ENCODE measurements around the gene ABHD6. TPM values are rescaled to one million over a fixed set of nuclear protein-coding genes. Genes with fewer than 3 reads are reported as not detected.

Gene ABHD6
- total RNA-seq, 1 experiment from 2014 or later = 2.2 TPM

GRCh38 chr3:58190291-58190690 lies 47.3 kb upstream of the ABHD6 start:
- H2AFZ ChIP-seq (ENCODE audit: low read length) = no peak overlapping the region
- H3K27me3 Mint-ChIP-seq (ENCODE audit: low read depth) = no peaks in the 10 kb centered on the region
- H4K91ac ChIP-seq (ENCODE audit: insufficient read length, low read depth, low read length) = no peak overlapping the region
- peaks cover 10 to 11% of the 10 kb centered on the region in 2 experiments for H3K4me1 Mint-ChIP-seq
- no peak overlapping the region for H4K8ac ChIP-seq (replicated peaks; ENCODE audit: insufficient read length, low read depth, low read length)
- no peak overlapping the region for H3K27ac Mint-ChIP-seq
- no peak for TF ChIP-seq CTCF (conservative IDR thresholded peaks at IDR 0.05)
- H3K56ac ChIP-seq (ENCODE audit: insufficient read length, low read depth, low read length) = no peak overlapping the region
- WGBS (ENCODE audit: extremely low coverage, insufficient read length, low lambda C conversion rate) = no CpG with 5 or more reads among the region's 4 CpGs
- no peaks in the 10 kb centered on the region for H3K79me2 ChIP-seq (ENCODE audit: insufficient read depth, low read length)
- no peak overlapping the region for H2BK15ac ChIP-seq (ENCODE audit: low read depth, low read length)
- H3K9ac ChIP-seq (ENCODE audit: extremely low read depth, insufficient read length, low read length) = no peak overlapping the region
- no peaks in the 10 kb centered on the region for H3K9me3 ChIP-seq (ENCODE audit: control insufficient read depth, low read depth, low read length)
- peaks cover 2% of the 10 kb centered on the region; the same call in 1 of the 2 replicates for H3K4me1 ChIP-seq (ENCODE audit: insufficient read depth, low read length)
- no peaks in the 10 kb centered on the region for H3K79me1 ChIP-seq (ENCODE audit: insufficient read depth, low read depth, low read length, poor library complexity, severe bottlenecking)
- H2BK20ac ChIP-seq (ENCODE audit: low read depth, low read length, poor library complexity, severe bottlenecking) = no peak overlapping the region
- no peaks in the 10 kb centered on the region for H3K27me3 ChIP-seq (ENCODE audit: insufficient read depth, low read length)
- H2BK120ac ChIP-seq (ENCODE audit: low read depth, low read length, poor library complexity, severe bottlenecking) = no peak overlapping the region
- H3K23ac ChIP-seq (ENCODE audit: insufficient read length, low read depth, low read length) = no peak overlapping the region
- H2BK5ac ChIP-seq (ENCODE audit: insufficient read length, low read length) = no peak overlapping the region
- H3K36me3 Mint-ChIP-seq (ENCODE audit: insufficient read depth in 1 of 3, low read depth in 3 of 3) = no peaks in the 10 kb centered on the region
- H4K20me1 ChIP-seq (ENCODE audit: control insufficient read depth, insufficient read depth, insufficient read length) = no peaks in the 10 kb centered on the region
- H3K4ac ChIP-seq (ENCODE audit: low read depth, low read length) = no peak overlapping the region
- H3K18ac ChIP-seq (ENCODE audit: insufficient read length, low read depth, low read length) = no peak overlapping the region
- H3T11ph ChIP-seq (ENCODE audit: low read length) = no peak overlapping the region
- no peak overlapping the region for H2AK5ac ChIP-seq (ENCODE audit: insufficient read length, low read length)
- H2BK12ac ChIP-seq (ENCODE audit: insufficient read length, low read depth, low read length) = no peak overlapping the region
- no peaks in the 10 kb centered on the region for H3K9me3 Mint-ChIP-seq
- H3K4me2 ChIP-seq (ENCODE audit: insufficient read depth, insufficient read length, low read length) = no peak overlapping the region
- no peak overlapping the region for H3K14ac ChIP-seq (ENCODE audit: insufficient read depth, low read length)
- no peak overlapping the region for H3K27ac ChIP-seq (ENCODE audit: insufficient read length, low read depth, low read length)
- DNase-seq = no peak
- no peak overlapping the region for H3K4me3 Mint-ChIP-seq
- no peak overlapping the region for H4K5ac ChIP-seq (ENCODE audit: insufficient read length, low read depth, low read length)
- no peaks in the 10 kb centered on the region for H3K23me2 ChIP-seq (ENCODE audit: insufficient read length, low read depth, low read length, poor library complexity, severe bottlenecking)

Measured in H9 (cell line).